Activated CD4-positive, alpha-beta T cell treated with anti-CD3 and anti-CD28 coated beads, Interleukin-2, Interleukin-6, amounts not matched to agents 100 ng/mL and 50 ng/mL, durations not matched to agents 16 hours and 8 hours (primary cell): ENCODE results near the gene CTPS1.

ENCODE experiments used
- DNase-seq: peaks from one replicate; pipeline ENCODE4 v3.0.0-alpha.2; 2020

CTPS1 gene

DNA sequence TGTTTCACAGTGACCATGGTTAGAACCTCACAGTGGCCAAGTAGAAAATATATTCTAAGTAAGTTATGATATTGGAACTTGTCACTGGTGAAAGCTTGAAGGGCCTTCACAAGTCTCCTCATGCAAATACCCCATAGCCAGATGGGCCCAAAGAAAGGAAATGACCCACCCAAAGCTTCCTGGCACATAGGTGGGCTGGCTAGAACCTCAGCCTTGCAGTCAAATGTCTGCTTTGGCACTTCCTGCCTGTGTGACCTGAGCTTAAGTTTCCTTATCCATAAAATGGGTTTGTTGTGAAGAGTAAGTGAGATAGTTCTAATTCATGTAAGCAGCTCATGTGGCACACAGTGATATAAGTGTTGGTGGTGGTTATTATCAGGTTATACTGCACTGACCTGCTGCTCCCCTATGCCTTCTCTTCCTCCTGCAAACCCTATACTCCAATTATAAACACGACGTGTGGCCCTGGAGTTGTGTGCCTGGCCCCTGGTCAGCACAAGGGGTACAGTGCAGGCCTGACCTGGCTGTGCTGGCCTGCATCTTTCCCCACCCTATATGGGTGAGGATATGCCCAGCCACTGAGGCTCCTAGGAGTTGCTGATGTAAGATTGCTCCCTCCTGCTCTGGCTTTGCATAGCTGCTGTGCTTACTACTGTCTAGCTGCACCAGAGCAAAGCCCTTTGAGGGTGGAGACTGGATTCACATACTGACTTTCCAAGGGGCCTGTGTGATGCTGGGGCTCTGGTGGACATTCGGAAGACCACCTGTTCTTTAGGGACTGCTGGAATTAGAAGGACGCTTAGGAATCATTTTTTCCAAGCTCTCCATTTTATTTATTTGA lies 46.7 kb downstream of the CTPS1 start:
- no peak for DNase-seq

DNA sequence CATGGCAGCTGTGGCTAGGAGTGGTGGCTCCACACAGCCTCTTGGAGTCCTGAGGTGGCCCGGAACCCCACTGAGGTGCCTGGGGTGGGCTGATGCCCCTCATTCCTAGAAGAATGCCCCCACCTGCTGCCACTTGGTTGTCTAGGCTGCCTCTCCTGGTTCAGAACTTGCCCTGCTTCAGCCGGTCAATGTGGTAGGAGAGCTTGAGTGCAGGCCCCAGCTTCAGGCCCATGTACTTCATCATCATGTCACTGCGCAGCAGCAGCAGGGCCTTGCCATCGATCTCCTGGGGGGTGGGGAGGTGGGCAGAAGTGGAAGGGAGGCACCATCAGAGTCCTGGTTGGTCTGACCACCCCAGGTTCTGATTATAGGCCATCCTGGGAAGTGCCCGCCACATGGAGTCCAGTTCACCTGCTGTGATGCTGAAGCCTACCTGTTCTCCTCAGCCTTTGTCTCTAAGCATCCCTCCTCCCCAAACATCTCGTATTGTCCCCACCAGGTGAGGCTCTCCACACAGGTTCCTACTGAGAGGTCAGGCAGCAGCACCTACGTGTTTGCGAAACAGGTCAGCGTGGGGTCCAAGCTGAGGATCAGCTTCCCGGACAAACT lies 48.6 kb downstream of the CTPS1 start:
- DNase-seq: no peak

DNA sequence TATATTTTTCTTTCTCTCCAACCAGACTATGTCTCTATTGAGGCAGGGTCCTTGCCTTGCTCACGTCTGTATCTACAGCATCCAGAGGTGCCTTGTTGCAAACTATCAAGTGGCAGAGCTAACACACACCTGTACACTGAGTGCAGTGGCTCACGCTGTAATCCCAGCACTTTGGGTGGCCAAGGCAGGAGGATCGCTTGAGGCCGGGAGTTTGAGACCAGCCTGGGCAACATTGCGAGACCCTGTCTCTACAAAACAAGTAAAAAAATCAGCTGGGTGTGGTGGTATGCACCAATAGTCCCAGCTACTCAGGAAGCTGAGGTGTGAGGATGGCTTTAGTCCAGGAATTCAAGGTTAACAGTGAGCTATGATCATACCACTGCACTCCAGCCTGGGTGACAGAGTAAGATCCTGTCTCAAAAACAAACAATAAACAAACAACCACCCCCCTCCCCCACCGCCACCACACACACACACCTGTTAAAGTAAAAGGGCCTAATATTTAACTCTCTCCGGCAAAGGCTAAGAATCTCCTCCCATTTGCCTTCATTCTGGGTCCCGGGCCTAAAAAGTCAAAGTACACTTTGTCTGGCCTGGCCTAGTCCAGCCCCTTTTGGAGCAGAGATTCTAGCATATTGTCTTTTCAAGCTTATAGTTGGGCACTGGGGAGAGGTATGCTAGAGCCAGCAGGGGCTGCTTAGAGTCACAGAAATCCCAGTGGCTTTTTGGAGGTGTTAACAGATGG lies 51.5 kb downstream of the CTPS1 start:
- DNase-seq: no peak

- no peak for DNase-seq
These were observed 52.7 kb downstream of the CTPS1 start for GRCh38 chr1:41032147-41032546.

- no peak for DNase-seq
These were observed 53.8 kb downstream of the CTPS1 start for GRCh38 chr1:41033272-41033671.

DNA sequence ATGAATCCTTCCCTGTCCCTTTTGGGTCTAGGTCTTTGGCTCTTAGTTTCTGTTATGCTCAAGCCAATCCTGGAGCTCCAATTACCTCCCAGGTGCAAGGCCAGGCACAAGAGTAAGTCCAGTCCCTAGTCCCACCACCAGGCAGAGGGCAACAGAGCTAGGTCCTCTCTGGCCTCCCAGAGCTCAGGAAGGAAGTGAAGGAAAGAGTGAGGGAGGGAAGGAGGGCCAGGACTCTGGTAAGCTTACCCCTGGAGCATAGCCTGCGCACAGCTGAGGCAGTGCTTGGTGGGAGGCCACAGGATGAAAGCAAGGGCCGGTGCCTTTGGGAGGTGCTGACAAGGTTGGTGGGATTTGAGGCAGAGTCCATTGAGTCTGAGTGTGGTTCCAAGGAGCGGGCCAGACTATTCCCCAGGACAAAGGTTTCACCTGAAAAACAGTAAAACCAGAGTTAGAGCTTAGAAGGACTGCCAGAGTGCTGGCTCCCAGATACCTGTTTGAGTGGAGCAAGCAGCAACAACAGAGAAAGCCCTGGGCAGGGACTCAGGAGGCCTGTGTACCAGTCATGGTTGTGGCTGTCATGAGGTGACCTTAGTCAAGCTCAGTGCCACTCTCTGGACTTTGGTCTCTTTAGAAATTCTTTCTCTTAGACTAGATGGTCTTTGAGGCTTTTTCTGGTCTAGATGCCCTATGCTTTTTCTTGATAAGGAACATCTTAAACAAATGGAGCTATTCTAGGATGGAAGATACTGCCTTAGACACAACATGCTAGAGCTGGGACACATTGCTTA lies 57.8 kb downstream of the CTPS1 start:
- DNase-seq: no peak

DNA sequence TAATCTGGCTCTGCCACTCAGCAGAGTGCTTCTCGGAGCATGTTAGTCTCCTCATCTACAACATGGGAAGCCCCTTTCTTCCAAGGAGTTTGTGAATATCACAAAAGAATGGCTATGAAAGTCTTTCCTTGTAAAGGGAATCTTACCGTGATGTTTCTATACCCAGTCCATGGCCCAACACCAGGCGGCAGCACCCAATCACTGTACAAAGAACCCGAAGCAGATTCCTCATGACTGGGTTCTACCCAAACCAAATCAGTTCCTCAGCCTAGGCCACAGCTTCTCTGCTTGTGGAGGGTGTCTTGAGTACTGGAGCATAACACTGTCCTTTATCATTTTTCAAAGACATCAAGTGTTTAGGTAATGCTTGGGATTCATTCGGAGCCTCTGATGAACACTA lies 58.6 kb downstream of the CTPS1 start:
- DNase-seq: no peak

GRCh38 chr1:41041614-41042270 lies 62.2 kb downstream of the CTPS1 start:
- DNase-seq: no peak

GRCh38 chr1:41044187-41044586 lies 64.7 kb downstream of the CTPS1 start:
- DNase-seq: no peak

DNA sequence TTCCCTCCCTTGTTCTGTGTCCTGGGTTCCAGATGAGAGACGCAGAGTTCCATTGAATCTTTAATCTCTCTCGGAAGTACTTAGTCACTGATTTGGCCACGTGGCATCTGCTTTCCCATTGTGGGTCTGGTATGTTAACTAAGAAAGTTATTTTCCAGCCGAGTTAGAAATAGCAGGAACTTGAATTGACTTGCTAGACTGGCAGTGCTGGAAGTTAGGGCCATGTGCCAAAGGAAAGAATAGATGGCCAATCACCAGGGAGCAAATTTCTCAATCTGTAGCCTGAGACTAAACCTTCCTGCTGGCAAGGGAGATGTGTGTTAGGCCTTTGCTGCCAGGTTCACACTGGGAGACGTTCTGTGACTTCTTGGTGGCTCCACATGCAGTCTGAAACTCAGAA lies 66.2 kb downstream of the CTPS1 start:
- DNase-seq: no peak

DNA sequence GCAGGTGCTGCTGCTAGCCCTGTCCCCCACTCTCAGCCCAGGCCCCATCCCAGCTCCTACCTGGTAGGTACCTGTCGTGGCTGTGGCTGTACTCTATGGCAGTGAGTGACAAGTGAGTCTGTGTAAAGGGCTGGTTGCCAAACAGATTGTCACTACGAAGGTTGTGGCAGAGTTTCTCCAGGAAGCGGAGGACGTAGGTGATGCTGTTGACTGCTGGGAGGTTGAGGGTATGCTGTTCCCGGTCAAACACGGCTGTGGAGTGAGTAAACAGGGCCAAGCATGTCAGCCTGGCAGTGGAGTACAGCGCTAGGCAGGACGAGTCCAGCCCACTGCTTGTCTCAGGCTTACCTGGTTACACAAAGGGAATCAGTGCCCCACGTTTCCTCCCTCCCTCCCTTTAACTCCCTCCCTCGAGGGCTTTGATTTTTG lies 66.9 kb downstream of the CTPS1 start:
- DNase-seq: no peak

GRCh38 chr1:41048540-41048939 lies 69.0 kb downstream of the CTPS1 start:
- DNase-seq: no peak

- no peak for DNase-seq
These were observed 71.5 kb downstream of the CTPS1 start for GRCh38 chr1:41051022-41051421.

- DNase-seq: no peak
These were observed 73.8 kb downstream of the CTPS1 start for GRCh38 chr1:41053316-41053715.

DNA sequence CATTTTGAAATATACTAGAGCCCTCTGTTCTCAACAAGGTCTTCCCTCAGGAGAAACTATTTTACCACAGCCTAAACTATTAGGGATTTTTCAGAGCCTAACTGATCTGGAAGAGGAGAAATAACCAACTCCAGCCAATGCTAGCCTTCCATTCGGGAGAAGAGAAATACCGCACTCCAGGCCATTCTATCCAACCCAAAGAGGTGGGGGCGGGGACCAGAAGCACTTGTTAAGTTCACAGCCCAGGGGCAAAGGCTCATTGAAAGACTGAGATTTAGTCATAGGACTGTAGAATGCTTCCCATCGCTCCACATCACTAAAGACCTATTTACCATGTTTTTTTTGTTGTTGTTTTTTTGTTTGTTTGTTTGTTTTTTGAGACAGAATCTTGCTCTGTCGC lies 77.4 kb downstream of the CTPS1 start:
- no peak for DNase-seq
